ENCODE results near the gene MACROD1. TPM values are rescaled to one million over a fixed set of nuclear protein-coding genes. Genes with fewer than 3 reads are reported as not detected.

Gene MACROD1
- total RNA-seq, 1 donor from 2014 or later: 3.4 TPM

- H3K27me3 ChIP-seq (ENCODE audit: insufficient read depth, low read length): peaks cover 7% of the 10 kb centered on the region
- no peak overlapping the region for H3K4me3 ChIP-seq (ENCODE audit: insufficient read depth, low read depth, low read length)
- Mint-ChIP-seq H3K4me1 (ENCODE audit: low read depth, unreplicated experiment) (no peaks in the 10 kb centered on the region), H3K4me3 (ENCODE audit: unreplicated experiment) (no peak overlapping the region), H3K27me3 (ENCODE audit: low read depth, unreplicated experiment) (peaks cover 42% of the 10 kb centered on the region), H3K36me3 (ENCODE audit: low read depth, unreplicated experiment) (no peaks in the 10 kb centered on the region), H3K27ac (ENCODE audit: unreplicated experiment) (no peak overlapping the region), H3K9me3 (ENCODE audit: unreplicated experiment) (peaks cover 1% of the 10 kb centered on the region)
- DNase-seq (ENCODE audit: low read depth) (no peak), FAIRE-seq (no peak)
- no peaks in the 10 kb centered on the region for H3K79me2 ChIP-seq (ENCODE audit: insufficient read depth, low read length)
- H3K36me3 ChIP-seq (ENCODE audit: insufficient read depth, low read length): no peaks in the 10 kb centered on the region
- H3K4me2 ChIP-seq (ENCODE audit: low read length): no peak overlapping the region
- H3K9ac ChIP-seq (ENCODE audit: low read length): no peak overlapping the region
- H3K4me1 ChIP-seq (ENCODE audit: insufficient read depth, low read length): no peaks in the 10 kb centered on the region
- H3K27ac ChIP-seq (ENCODE audit: low read depth, low read length): no peak overlapping the region
- no peak overlapping the region for H2AFZ ChIP-seq (ENCODE audit: low read depth, low read length)
- H4K20me1 ChIP-seq (ENCODE audit: insufficient read depth, low read length): peaks cover 29% of the 10 kb centered on the region
- H3K9me3 ChIP-seq (ENCODE audit: insufficient read depth, low read depth, low read length): no peaks in the 10 kb centered on the region
- no peak for TF ChIP-seq EZH2 (IDR thresholded peaks at IDR 0.05; ENCODE audit: insufficient read depth, low read length)
- TF ChIP-seq, protein P1, sequence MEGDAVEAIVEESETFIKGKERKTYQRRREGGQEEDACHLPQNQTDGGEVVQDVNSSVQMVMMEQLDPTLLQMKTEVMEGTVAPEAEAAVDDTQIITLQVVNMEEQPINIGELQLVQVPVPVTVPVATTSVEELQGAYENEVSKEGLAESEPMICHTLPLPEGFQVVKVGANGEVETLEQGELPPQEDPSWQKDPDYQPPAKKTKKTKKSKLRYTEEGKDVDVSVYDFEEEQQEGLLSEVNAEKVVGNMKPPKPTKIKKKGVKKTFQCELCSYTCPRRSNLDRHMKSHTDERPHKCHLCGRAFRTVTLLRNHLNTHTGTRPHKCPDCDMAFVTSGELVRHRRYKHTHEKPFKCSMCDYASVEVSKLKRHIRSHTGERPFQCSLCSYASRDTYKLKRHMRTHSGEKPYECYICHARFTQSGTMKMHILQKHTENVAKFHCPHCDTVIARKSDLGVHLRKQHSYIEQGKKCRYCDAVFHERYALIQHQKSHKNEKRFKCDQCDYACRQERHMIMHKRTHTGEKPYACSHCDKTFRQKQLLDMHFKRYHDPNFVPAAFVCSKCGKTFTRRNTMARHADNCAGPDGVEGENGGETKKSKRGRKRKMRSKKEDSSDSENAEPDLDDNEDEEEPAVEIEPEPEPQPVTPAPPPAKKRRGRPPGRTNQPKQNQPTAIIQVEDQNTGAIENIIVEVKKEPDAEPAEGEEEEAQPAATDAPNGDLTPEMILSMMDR (IDR thresholded peaks at IDR 0.05; ENCODE audit: insufficient read depth, low read depth, low read length): no peak
These were observed 15.3 kb downstream of the MACROD1 start for GRCh38 chr11:64150481-64151239.

DNA sequence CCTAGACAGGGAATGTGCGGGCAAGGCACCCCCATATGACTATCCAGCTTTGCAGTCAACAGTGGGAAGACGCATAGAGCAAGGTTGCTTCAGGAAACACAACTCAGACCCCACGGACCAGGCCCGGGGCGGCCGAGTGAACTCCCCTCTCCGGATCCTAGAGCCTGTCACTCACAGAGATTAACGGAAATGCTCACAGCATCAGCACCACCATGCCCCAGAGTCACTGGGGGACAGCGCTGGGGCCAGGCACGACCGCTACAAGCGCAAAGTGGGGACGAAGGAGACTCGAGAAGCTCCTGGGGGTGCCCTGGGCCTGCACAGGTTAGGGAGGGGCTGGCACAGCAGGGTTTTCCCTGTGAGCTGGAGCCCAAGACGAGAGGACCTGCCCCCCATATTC is 15.9 kb downstream of the MACROD1 start:
- Histone ChIP-seq H3K36me3 (ENCODE audit: insufficient read depth, low read length) (no peaks in the 10 kb centered on the region), H2AFZ (ENCODE audit: low read depth, low read length) (no peak overlapping the region), H3K9ac (ENCODE audit: low read length) (no peak overlapping the region), H3K4me1 (ENCODE audit: insufficient read depth, low read length) (no peaks in the 10 kb centered on the region), H3K4me2 (ENCODE audit: low read length) (no peak overlapping the region), H3K4me3 (ENCODE audit: insufficient read depth, low read depth, low read length) (no peak overlapping the region), H3K79me2 (ENCODE audit: insufficient read depth, low read length) (no peaks in the 10 kb centered on the region), H3K27ac (ENCODE audit: low read depth, low read length) (no peak overlapping the region), H3K9me3 (ENCODE audit: insufficient read depth, low read depth, low read length) (no peaks in the 10 kb centered on the region), H4K20me1 (ENCODE audit: insufficient read depth, low read length) (peaks cover 29% of the 10 kb centered on the region), H3K27me3 (ENCODE audit: insufficient read depth, low read length) (peaks cover 7% of the 10 kb centered on the region)
- Mint-ChIP-seq H3K36me3 (ENCODE audit: low read depth, unreplicated experiment) (no peaks in the 10 kb centered on the region), H3K27me3 (ENCODE audit: low read depth, unreplicated experiment) (peaks cover 41% of the 10 kb centered on the region), H3K9me3 (ENCODE audit: unreplicated experiment) (peaks cover 1% of the 10 kb centered on the region), H3K27ac (ENCODE audit: unreplicated experiment) (no peak overlapping the region), H3K4me3 (ENCODE audit: unreplicated experiment) (no peak overlapping the region), H3K4me1 (ENCODE audit: low read depth, unreplicated experiment) (no peaks in the 10 kb centered on the region)
- DNase-seq (ENCODE audit: low read depth): no peak
- TF ChIP-seq EZH2 (IDR thresholded peaks at IDR 0.05; ENCODE audit: insufficient read depth, low read length): no peak
- TF ChIP-seq, protein P1 (IDR thresholded peaks at IDR 0.05; ENCODE audit: insufficient read depth, low read depth, low read length): no peak
- no peak for FAIRE-seq

Measured in astrocyte (in vitro differentiated cells and primary cell).